Ishikawa (cell line): ENCODE data around the gene GSAP.

Source experiments
- CEBPB ChIP-seq: IDR thresholded peaks from 2 replicates; pipeline ENCODE4 v1.6.1; 2012
- CREB1 ChIP-seq: IDR thresholded peaks from 2 replicates; pipeline ENCODE4 v1.6.1; 2012; ENCODE audit warnings: low read depth
- EGR1 ChIP-seq: IDR thresholded peaks from 2 replicates; pipeline ENCODE4 v1.6.1; 2012
- EP300 ChIP-seq: IDR thresholded peaks from 2 replicates; pipeline ENCODE4 v1.6.1; 2012; ENCODE audit warnings: borderline replicate concordance
- FOXM1 ChIP-seq: IDR thresholded peaks from 2 replicates; pipeline ENCODE4 v1.6.1; 2012; ENCODE audit warnings: low read depth, borderline replicate concordance
- NFIC ChIP-seq: IDR thresholded peaks from 2 replicates; pipeline ENCODE4 v1.6.1; 2012
- RAD21 ChIP-seq: IDR thresholded peaks from 2 replicates; pipeline ENCODE4 v1.6.1; 2012; ENCODE audit warnings: low read depth
- TAF1 ChIP-seq: IDR thresholded peaks from 2 replicates; pipeline ENCODE4 v1.6.1; 2012; ENCODE audit warnings: low read depth, mild to moderate bottlenecking
- TCF12 ChIP-seq: IDR thresholded peaks from 2 replicates; pipeline ENCODE4 v1.6.1; 2012; ENCODE audit warnings: low read depth
- TEAD4 ChIP-seq: IDR thresholded peaks from 2 replicates; pipeline ENCODE4 v1.6.1; 2012
- YY1 ChIP-seq: IDR thresholded peaks from 2 replicates; pipeline ENCODE4 v1.6.1; 2012; ENCODE audit warnings: low read depth
- ZBTB7A ChIP-seq: IDR thresholded peaks from 2 replicates; pipeline ENCODE4 v1.6.1; 2012; ENCODE audit warnings: low read depth
- TF ChIP-seq, protein P1 (sequence below): IDR thresholded peaks from 2 replicates; pipeline ENCODE4 v1.6.1; 2012; ENCODE audit warnings: low read depth, mild to moderate bottlenecking
- TF ChIP-seq, protein P2 (sequence below): IDR thresholded peaks from 2 replicates; pipeline ENCODE4 v1.6.1; 2012
- TF ChIP-seq, protein P3 (sequence below): IDR thresholded peaks from 2 replicates; pipeline ENCODE4 v1.6.1; 2012

Gene GSAP

DNA sequence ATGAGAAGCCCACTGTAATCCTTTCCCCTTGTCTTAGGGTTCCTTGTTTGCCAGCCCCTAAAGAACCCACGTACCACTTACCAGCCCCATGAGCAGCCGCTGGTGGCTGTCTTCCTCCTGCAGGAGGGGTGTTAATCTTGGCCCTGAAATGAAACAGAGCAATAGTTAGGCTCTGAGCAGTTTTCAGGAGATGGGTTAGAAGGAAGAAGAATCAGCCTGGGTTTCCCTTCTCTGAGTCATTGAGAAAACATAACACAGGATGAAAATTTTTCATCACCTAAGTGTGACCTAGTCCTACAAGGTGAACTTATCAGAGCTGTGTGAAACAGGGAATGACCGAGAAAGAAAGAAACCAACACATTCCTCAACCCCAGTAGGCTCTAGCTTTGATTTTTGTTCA, 90.0 kb downstream of the GSAP start:
- TF ChIP-seq RAD21 = no peak
- TF ChIP-seq, protein P1, sequence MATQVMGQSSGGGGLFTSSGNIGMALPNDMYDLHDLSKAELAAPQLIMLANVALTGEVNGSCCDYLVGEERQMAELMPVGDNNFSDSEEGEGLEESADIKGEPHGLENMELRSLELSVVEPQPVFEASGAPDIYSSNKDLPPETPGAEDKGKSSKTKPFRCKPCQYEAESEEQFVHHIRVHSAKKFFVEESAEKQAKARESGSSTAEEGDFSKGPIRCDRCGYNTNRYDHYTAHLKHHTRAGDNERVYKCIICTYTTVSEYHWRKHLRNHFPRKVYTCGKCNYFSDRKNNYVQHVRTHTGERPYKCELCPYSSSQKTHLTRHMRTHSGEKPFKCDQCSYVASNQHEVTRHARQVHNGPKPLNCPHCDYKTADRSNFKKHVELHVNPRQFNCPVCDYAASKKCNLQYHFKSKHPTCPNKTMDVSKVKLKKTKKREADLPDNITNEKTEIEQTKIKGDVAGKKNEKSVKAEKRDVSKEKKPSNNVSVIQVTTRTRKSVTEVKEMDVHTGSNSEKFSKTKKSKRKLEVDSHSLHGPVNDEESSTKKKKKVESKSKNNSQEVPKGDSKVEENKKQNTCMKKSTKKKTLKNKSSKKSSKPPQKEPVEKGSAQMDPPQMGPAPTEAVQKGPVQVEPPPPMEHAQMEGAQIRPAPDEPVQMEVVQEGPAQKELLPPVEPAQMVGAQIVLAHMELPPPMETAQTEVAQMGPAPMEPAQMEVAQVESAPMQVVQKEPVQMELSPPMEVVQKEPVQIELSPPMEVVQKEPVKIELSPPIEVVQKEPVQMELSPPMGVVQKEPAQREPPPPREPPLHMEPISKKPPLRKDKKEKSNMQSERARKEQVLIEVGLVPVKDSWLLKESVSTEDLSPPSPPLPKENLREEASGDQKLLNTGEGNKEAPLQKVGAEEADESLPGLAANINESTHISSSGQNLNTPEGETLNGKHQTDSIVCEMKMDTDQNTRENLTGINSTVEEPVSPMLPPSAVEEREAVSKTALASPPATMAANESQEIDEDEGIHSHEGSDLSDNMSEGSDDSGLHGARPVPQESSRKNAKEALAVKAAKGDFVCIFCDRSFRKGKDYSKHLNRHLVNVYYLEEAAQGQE = no peak
- no peak for TF ChIP-seq YY1
- no peak for TF ChIP-seq TAF1
- TF ChIP-seq, protein P2, sequence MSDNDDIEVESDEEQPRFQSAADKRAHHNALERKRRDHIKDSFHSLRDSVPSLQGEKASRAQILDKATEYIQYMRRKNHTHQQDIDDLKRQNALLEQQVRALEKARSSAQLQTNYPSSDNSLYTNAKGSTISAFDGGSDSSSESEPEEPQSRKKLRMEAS = no peak
- TF ChIP-seq, protein P3, sequence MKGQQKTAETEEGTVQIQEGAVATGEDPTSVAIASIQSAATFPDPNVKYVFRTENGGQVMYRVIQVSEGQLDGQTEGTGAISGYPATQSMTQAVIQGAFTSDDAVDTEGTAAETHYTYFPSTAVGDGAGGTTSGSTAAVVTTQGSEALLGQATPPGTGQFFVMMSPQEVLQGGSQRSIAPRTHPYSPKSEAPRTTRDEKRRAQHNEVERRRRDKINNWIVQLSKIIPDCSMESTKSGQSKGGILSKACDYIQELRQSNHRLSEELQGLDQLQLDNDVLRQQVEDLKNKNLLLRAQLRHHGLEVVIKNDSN = no peak
- TF ChIP-seq TCF12 = no peak
- no peak for TF ChIP-seq TEAD4
- no peak for TF ChIP-seq FOXM1
- no peak for TF ChIP-seq CREB1
- no peak for TF ChIP-seq NFIC
- no peak for TF ChIP-seq EGR1

DNA sequence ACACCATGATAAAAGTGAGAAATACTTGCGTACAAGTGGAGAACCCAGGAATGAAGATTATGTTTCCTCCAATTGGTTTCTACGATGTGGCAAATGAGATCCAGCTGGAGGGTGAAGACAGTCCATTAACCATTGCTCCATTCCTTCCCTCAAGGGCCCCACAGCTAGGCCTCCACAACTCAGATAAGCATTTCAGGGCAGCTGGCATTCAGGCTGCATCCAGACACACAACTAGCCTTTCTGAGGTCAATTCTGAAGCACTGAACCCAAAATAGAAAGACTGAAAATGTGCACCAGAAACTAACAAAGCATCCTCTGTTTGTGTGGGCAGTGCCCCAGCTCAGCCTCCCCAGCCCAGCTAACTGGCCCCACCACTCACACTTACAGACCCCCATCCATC, 94.8 kb downstream of the GSAP start:
- TF ChIP-seq NFIC (no peak), TEAD4 (no peak), EP300 (no peak)
- TF ChIP-seq, protein P2 = no peak
- TF ChIP-seq, protein P3 = no peak

DNA sequence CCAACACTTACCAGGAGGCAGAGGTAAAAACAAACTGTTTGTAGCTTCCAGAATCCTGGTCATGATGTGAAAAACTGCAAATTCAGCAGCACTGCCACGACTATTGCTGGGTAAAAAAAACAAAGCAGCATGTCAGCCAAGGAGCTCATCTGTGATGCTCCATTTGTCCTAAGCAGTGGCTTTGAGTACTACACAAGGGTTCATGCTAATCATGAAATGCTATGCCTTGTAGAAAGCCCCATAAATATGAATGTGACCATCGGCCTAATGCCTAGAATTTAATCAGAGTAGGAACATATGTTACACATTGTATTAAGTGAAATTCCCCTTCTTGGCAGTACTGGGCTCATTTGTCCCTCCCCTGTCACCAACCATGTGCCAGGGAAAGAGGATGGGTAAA, 95.4 kb downstream of the GSAP start:
- no peak for TF ChIP-seq RAD21
- no peak for TF ChIP-seq EP300
- no peak for TF ChIP-seq YY1
- TF ChIP-seq TEAD4 = no peak
- TF ChIP-seq EGR1 = no peak
- no peak for TF ChIP-seq ZBTB7A
- TF ChIP-seq, protein P2 = no peak
- TF ChIP-seq TCF12 = no peak
- TF ChIP-seq CEBPB = no peak
- TF ChIP-seq NFIC = no peak
- no peak for TF ChIP-seq CREB1
- TF ChIP-seq, protein P1 = no peak
- TF ChIP-seq, protein P3 = no peak
- TF ChIP-seq FOXM1 = no peak
- no peak for TF ChIP-seq TAF1

DNA sequence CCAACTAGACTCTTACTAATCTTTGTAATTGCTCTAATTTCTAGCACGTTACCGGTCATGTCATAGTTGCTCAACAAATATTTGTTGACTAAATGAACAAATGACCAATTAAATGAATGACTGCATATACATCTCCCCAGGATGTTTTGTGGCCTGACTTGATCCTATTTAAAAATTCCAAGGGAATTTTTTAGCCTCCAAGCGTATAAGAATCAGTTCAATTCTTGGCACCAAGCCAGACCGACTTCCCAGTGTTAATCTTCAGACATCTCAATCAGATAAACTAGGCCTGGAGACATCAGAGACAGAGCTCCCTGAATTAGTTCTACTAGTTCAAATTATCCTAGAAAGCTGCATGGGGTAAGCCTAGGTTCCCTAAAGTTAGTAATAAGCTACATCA, 96.0 kb downstream of the GSAP start:
- TF ChIP-seq CEBPB (no peak), RAD21 (no peak), ZBTB7A (no peak), NFIC (peak; percentile 66), YY1 (no peak)

DNA sequence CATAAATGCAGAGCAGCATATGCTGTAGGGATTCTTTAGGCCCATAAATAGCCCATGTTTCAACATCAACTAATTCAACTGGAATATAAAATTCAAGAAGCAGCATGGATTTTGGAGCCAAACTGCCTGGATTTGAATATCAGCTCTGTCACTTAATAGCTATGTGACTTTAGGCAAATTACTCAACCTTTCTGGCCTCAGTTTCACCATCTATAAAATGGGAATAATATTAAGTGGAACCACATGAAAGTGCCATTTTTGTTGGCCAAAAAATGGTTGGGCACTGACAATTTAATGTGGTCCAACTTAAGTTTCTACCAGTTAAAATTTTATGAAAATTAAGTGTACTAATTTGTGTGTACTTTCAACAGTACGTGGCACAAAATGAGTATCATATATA, 98.1 kb downstream of the GSAP start:
- TF ChIP-seq RAD21 = no peak
- no peak for TF ChIP-seq TAF1
- TF ChIP-seq CREB1 = no peak
- TF ChIP-seq YY1 = no peak
- TF ChIP-seq EGR1 = no peak
- no peak for TF ChIP-seq ZBTB7A
- TF ChIP-seq, protein P3 = no peak
- no peak for TF ChIP-seq EP300
- TF ChIP-seq FOXM1 = no peak
- TF ChIP-seq NFIC = no peak
- no peak for TF ChIP-seq TCF12
- no peak for TF ChIP-seq CEBPB
- no peak for TF ChIP-seq TEAD4
- TF ChIP-seq, protein P1 = no peak
- TF ChIP-seq, protein P2 = no peak
